Stimulated activated naive CD4-positive, alpha-beta T cell treated with Interleukin-2 at 50 U/mL for 16 hours (primary cell): ENCODE results near the gene FOXR1.

ENCODE experiments used
- DNase-seq: peaks from one replicate; lab custom pipeline; 2025; lab: John Stamatoyannopoulos, UW

Gene FOXR1

GRCh38 chr11:119026970-119027369, 55.4 kb downstream of the FOXR1 start:
- no peak for DNase-seq

GRCh38 chr11:119027561-119028345, 56.2 kb downstream of the FOXR1 start:
- no peak for DNase-seq

GRCh38 chr11:119028346-119029068, 56.9 kb downstream of the FOXR1 start:
- DNase-seq = no peak

- DNase-seq = no peak
Measured at GRCh38 chr11:119029069-119029339, 57.4 kb downstream of the FOXR1 start.

GRCh38 chr11:119029340-119030028, 57.9 kb downstream of the FOXR1 start:
- peak; percentile 61 for DNase-seq

GRCh38 chr11:119030029-119030328, 58.4 kb downstream of the FOXR1 start:
- peak; percentile 23 for DNase-seq

- peak; percentile 97 for DNase-seq
Measured at GRCh38 chr11:119030329-119031047, 58.9 kb downstream of the FOXR1 start, which contains the start of gene SLC37A4. SLC37A4 (minus strand) TSS chr11:119030877.
